ENCODE measurements around the gene COL25A1. TPM values are rescaled to one million over a fixed set of nuclear protein-coding genes. Genes with fewer than 3 reads are reported as not detected.
"Not testable (repeated sequence)": the region's sequence is repeated elsewhere in the genome, so short reads cannot be mapped to it uniquely, and the experiment has no call there.

Gene COL25A1
- polyA plus RNA-seq, 1 donor = 4.5 TPM

- no peak for DNase-seq
These were observed 255.8 kb downstream of the COL25A1 start for GRCh38 chr4:109046471-109047201.

GRCh38 chr4:109044431-109044830, 258.0 kb downstream of the COL25A1 start:
- DNase-seq = no peak

DNA sequence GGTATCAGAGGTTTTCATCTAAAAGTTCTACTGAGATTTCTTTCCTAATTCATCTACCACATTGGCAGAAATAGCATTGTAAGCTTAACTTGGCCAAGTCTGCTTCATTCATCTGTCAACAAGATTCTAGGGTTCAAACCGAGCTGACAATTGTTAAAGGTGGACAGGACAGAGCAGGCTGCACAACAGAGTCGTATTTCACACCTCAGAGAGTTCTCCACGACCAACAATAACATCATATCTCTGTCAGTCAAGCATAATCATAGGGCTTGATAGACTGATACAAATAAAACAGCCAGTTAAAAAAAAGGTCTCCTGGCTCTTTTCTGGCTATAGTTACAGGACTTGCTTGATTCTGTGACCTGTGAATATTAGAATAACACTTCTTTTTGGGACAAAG, 259.2 kb downstream of the COL25A1 start:
- DNase-seq = no peak

- DNase-seq = no peak
These were observed 260.7 kb downstream of the COL25A1 start for GRCh38 chr4:109041463-109042360.

DNA sequence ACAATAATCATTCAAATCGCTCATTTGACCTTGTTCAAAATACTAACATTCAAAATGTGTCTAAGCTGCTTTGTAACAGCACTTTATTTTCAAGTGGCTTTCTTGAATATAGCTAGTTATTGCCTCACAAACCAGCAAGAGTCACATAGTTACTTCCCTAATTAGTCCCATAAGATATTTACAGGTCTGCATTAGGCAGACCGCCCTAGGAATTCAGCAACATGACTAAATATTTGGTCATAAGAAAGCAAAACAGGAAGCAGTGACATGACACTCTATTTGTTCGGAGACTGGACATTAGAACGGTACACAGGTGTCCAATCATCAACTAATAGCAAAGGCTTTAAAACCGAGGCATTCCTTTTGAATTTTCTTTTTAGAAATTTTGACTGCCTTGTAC, 262.0 kb downstream of the COL25A1 start:
- no peak for DNase-seq

DNA sequence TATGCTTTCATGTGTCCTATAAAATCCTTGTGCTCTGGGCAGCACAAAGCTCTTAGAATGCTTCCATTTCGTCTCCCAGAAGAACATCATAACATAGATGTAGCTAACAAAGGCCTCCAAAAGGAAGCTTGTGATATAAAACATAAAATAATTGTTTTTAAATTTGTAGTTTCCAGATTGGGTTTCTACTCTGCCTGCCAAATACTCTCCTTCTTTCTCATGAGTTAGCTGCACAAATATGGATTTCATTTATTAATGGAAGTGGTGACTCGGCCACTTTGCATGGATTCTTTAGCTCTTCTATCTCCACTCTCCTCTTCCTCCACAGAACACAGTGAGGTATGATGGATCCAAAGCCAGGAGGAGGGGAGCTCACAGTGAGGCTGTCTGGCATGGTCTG, 265.4 kb downstream of the COL25A1 start:
- DNase-seq = no peak

DNA sequence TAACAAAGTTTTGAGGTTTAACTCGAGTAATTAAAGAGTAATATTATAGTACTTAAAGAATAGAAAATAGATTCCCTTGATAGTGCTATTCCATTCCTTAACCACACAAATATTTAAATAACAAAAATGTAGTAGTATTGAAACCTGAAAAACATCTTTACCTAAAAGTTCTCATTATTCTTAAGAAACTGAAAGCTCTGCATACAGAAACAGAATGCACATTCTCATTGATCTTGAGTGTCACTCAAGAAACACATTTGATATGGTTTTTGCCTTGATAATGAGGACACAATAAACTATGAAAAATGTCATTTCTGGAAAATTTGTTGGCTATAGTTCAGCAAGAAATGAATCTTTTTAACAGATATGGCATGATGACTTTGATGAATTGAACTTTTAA, 268.5 kb downstream of the COL25A1 start:
- DNase-seq = no peak

GRCh38 chr4:109032671-109033070, 269.8 kb downstream of the COL25A1 start:
- DNase-seq = no peak

- DNase-seq = no peak
These were observed 272.5 kb downstream of the COL25A1 start for GRCh38 chr4:109029987-109030386.

- no peak for DNase-seq
These were observed 275.4 kb downstream of the COL25A1 start for GRCh38 chr4:109027016-109027500.

DNA sequence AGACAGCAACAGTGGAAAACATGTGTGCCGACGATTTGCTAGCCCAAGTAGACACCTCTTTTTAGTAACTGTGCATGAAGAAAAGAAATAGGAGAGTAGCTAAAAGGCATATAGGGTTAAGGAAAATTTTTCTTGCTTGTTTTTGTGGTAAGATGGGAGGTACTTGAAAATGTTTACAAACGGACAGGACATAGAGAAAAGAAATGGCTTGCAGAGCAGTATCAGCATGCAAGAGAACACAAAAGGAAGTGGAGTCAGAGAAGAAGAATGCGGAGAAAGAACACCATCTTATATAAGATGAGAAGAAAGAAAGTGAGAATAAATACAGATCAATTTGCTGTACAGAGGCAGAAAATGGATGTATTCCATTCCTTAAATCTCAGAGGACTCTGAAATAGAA, 275.9 kb downstream of the COL25A1 start:
- DNase-seq = no peak

GRCh38 chr4:109025471-109026076, 276.9 kb downstream of the COL25A1 start:
- no peak for DNase-seq

DNA sequence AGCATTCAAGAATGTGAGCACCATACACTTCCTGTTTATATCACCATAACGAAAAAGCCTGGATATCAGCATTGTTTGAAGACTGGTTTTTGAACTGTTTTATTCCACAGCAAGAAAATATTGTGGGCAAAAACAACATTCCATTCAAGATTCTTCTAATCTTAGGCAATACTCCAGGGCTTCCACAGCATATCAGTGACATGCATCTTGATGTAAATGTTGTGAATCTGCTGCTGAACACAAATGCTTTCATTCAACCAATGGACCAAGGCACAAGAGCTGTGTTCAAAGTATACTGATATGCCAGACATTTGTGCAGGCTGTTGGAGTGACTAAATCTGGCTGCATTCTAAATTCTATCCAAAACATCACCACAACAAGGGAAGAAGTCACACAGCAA, 279.5 kb downstream of the COL25A1 start:
- DNase-seq = no peak

DNA sequence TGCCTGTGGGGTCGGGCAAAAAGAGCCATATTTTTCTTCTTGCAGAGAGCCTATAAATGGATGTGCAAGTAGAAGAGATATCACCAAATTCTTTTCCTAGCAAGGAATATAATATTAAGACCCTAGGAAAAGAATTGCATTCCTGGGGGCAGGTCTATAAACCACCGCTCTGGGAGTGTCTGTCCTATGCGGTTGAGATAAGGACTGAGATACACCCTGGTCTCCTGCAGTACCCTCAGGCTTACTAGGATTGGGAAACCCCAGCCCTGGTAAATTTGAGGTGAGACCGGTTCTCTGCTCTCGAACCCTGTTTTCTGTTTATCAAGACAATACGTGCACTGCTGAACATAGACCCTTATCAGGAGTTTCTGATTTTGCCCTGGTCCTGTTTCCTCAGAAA, 280.8 kb downstream of the COL25A1 start:
- DNase-seq = not testable (repeated sequence)

DNA sequence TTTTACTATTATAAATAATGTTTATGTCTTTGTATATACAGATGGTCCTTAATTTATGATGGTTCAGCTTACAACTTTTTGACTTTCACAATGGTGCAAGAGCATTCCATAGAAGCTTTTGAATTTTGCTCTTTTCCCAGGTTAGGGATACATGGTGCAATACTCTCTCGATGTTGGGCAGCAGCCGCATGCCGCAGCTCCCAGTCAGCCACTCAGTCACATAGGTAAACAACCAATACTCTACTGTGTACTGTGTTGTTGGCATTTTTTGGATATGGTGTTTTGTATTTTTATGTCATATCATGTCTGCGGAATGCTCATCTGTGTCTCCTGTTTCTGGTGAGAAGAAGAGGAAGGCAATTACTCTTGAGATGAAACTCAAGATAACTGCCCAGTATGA, 281.6 kb downstream of the COL25A1 start:
- no peak for DNase-seq

DNA sequence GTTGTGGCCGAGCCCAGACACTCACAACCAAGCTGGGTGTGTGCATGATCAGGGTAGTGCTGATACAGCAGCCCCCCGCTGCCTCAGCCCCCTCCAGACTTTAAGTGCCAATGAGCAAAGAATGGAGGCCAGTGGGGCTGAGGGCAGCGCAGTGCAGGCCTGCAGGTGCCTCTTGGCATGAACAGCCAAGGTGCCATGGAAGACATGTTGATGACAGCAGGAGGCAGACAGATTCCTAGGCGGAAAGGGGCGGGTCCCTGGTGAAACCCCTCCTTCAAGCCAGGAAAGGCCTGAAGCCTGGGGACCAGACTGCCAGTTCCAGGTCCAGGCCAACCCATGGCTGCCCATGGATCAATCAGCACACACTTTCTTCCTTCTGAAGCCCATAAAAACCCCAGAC, 286.3 kb downstream of the COL25A1 start:
- DNase-seq = no peak

DNA sequence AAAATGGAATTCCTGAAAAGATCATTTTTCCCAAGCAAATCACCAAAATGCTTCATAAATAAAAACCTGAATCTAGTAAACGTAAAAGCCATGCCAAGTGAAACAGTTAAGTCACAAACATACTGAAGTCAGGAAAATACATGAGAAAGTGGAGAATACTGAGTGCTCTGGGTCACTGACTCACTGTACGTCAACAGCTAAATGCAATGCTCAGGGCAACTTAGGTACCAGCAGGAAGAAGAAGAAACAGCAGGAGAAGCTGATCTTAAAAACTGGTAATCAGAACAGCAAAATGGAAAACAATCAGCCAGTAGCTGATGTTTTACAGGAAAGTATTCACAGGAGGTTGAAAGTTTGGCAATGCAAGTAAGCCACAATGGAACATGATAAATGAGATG, 287.0 kb downstream of the COL25A1 start:
- no peak for DNase-seq

GRCh38 chr4:109014593-109015412, 287.7 kb downstream of the COL25A1 start:
- no peak for DNase-seq

- DNase-seq = no peak
These were observed 290.1 kb downstream of the COL25A1 start for GRCh38 chr4:109012286-109012880.

DNA sequence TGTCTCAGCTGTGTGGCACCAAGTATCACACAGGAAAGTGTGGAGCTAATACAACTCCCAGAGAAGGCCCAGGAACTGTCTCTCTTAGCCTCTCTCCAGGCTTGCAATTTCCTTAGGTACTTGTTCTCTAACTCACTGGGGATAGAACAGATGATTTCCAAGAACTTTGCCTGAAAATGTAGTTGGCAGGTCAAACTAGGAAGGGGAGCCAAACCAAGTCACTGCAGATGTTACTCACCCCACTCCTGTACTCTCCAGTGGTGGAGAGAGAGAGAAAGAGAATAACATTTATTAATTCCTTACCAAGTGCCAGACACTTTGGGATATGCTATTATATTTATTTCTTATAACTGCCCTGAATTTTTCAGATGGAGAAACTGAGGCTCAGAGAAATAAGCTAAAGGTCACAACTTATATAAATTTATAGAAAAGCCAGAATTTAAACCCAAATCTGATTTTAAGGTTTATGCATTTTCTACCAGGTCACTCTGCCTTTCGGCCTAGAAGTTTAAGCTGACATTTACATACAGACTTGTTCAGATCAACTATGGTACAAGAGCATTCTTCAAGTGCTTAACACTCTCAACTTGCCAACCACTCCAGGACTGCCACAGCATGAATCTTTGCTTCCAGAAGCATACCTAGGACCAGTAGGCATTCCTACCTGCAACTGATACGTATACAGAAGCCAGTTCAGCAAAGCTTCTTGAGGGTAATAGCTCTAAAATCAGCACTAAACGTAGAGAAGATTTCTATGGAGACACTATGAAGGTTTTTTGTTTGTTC, 291.0 kb downstream of the COL25A1 start:
- peak; percentile 60 for DNase-seq

DNA sequence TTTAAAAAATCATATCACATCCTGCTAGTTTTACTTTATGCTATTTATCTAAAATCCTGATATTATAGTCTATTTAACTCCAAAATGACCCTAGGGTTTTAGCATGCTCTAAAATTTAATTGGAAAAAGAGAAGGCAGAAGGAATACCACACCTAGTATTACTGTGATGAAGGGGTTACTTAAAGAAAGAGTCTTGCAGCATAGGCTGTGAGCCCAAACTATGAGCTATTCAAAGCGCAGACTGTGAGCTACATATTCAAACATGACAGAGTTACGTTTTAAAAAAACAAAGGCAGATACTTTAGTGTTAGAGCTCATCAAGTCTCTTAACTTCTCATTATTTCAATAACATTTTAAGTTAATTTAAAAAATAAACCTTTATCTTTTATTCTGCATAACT, 291.9 kb downstream of the COL25A1 start:
- peak; percentile 19 for DNase-seq

Data from hindlimb muscle (tissue), 1 donor.